Fibroblast of villous mesenchyme (primary cell): Measurements from ENCODE around the gene CUL5. TPM values are rescaled to one million over a fixed set of nuclear protein-coding genes. Genes with fewer than 3 reads are reported as not detected.
A peak's percentile ranks its signal among the peaks of the same experiment; 100 is the strongest.
"Not testable (repeated sequence)": the region's sequence is repeated elsewhere in the genome, so short reads cannot be mapped to it uniquely, and the experiment has no call there.

Experiments
- DNase-seq: peaks from one replicate; pipeline ENCODE4 v3.0.0-alpha.2; 2010; ENCODE audit warnings: low read depth
- H3K4me3 ChIP-seq: 2 replicates; pipeline ENCODE4 v1.5.1; 2011; ENCODE audit warnings: low read depth, mild to moderate bottlenecking, low read length
- total RNA-seq: library from RNA; depleted of rRNA; stranded (reverse); fragments of >200 nt; gene quantifications from 2 replicates; pipeline ENCODE4 v1.2.3, GENCODE V29; 2012
- TF ChIP-seq, protein P1 (sequence below): IDR thresholded peaks from 2 replicates; pipeline ENCODE4 v1.5.1; 2012; ENCODE audit warnings: low read depth, mild to moderate bottlenecking, low read length; ENCODE audit not compliant: insufficient read depth

Gene CUL5
- total RNA-seq, 1 donor: 61.3 TPM

DNA sequence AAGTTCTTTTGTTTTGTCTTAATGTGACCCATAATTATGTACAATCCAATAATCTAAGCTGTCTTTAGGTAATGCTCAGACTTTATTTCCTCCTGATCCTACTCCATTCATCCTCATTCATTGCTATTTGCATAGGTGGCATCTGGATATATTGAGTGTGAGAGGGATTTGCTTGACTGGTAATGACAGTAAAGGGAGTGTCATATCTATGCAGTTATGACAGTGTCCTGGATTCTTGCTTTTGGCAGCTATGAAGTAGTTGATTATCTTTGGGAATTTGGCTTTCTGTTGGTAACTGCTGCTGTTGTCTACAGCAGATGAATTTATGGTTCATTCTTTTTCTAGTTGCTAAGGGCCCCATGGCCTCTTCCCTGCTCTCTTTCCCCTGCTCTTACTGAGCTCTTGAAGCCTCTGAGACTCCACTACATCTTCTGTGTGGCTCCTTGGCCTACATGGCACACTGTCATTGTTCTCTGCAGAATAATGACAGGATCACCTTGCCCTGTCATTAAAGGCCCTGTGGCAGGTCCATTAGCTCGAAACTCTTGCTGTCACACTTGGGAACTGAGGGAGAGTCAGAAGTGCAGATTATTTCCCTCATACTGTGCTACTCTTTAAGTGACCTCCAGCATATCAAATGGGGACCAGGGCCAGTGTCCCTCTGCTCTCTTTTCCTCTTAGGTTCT, 92.5 kb downstream of the CUL5 start:
- no peak for DNase-seq
- TF ChIP-seq, protein P1, sequence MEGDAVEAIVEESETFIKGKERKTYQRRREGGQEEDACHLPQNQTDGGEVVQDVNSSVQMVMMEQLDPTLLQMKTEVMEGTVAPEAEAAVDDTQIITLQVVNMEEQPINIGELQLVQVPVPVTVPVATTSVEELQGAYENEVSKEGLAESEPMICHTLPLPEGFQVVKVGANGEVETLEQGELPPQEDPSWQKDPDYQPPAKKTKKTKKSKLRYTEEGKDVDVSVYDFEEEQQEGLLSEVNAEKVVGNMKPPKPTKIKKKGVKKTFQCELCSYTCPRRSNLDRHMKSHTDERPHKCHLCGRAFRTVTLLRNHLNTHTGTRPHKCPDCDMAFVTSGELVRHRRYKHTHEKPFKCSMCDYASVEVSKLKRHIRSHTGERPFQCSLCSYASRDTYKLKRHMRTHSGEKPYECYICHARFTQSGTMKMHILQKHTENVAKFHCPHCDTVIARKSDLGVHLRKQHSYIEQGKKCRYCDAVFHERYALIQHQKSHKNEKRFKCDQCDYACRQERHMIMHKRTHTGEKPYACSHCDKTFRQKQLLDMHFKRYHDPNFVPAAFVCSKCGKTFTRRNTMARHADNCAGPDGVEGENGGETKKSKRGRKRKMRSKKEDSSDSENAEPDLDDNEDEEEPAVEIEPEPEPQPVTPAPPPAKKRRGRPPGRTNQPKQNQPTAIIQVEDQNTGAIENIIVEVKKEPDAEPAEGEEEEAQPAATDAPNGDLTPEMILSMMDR: no peak

GRCh38 chr11:108111126-108111525, 102.4 kb downstream of the CUL5 start:
- DNase-seq: no peak
- H3K4me3 ChIP-seq: no peak overlapping the region
- TF ChIP-seq, protein P1: no peak

More for the DNA sequence above, 92.5 kb downstream of the CUL5 start:
- H3K4me3 ChIP-seq: no peak overlapping the region

- TF ChIP-seq, protein P1: no peak
- H3K4me3 ChIP-seq: no peak overlapping the region
- no peak for DNase-seq
Observed at GRCh38 chr11:108112057-108112456, 103.4 kb downstream of the CUL5 start.

DNA sequence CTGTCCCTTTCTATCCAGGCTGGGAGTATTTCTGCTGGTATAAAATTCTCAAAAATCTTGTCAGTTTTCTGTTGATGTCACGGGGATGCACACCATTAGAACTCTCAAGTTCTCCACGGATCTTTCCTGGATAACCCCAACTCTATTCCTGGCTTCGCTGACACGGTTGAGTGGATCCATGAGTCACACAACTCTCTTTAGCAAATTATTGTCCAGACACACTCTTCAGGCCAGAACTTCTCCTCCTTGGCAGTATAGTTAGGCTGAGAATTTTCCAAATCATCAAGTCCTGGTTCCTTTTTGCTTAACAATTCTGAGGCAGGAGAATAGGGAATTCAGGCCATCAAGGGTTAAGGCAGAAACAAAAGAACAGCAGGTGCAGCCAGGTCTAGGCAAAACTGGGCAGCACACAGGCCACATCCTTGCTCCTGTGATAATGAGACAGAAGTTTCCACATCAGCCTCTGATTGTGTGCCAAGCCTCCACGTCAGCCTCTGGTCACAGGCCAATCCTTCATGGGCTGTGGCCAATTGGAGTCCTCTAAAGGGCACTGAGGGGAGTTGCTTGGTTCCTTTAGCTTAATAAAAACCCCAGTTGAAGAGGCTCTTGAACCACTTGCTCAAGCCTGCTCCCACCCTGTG, 106.9 kb downstream of the CUL5 start:
- TF ChIP-seq, protein P1: no peak
- peak; percentile 81 for DNase-seq
- H3K4me3 ChIP-seq: no peak overlapping the region

GRCh38 chr11:108117746-108118371, 109.2 kb downstream of the CUL5 start:
- no peak overlapping the region for H3K4me3 ChIP-seq
- DNase-seq: peak; percentile 67
- TF ChIP-seq, protein P1: peak; percentile 64

DNA sequence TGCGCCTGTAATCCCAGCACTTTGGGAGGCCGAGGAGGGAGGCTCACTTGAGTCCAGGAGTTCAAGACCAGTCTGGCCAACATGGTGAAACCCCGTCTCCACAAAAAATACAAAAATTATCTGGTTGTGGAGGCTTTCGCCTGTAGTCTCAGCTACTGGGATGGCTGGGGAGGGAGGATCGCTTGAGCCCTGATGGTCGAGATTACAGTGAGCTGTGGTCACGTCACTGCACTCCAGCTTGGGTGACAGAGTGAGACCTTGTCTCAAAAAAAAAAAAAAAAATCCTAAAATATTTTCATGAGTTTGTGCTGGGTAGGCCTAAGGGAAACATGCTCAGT, 112.2 kb downstream of the CUL5 start:
- H3K4me3 ChIP-seq: peak overlapping the region; percentile 74
- not testable (repeated sequence) for DNase-seq
